Right renal pelvis (tissue), 4 donors: ENCODE results near the gene ACIN1. TPM values are rescaled to one million over a fixed set of nuclear protein-coding genes. Genes with fewer than 3 reads are reported as not detected.

Experiments
- DNase-seq, 4 donors: peaks; one replicate each; pipeline ENCODE4 v3.0.0-alpha.2; 2013; ENCODE audit warnings: low read depth in 4 of 4, low spot score in 3 of 4, missing footprints in 1 of 4
- polyA plus RNA-seq, 4 donors: library from polyadenylated mRNA; unstranded; fragments of 120-200 nt; gene quantifications; one replicate each; pipeline ENCODE4 v1.2.1, GENCODE V29; 2013; ENCODE audit not compliant: insufficient read length in 4 of 4

ACIN1 gene
- polyA plus RNA-seq, 4 donors = 218 to 267 (median 225) TPM

- no peak for DNase-seq
Measured at GRCh38 chr14:23047034-23047634, 47.8 kb downstream of the ACIN1 start.

GRCh38 chr14:23045419-23046357 is 49.2 kb downstream of the ACIN1 start:
- DNase-seq = no peak

- DNase-seq = no peak
Measured at GRCh38 chr14:23044840-23045239, 50.1 kb downstream of the ACIN1 start.

DNA sequence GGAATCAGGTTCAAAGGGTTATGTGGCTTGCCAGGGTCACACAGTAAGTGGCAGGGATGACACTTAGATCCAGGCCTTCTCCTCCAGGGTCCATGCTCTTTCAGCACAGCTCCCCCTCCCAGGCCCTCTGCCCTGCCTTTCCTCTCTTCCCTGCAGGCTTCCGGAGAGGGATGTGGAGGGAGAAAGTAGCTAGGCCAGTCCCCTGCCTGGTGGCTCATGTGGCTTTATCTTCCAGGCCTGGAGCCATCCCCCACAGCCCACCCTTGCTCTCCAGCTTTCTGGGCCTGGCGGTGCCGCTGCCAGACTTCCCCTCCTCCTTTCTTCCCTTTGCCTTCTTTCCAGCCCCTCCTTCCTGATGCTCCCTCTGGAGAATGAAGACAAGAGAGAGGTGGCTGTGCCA is 51.2 kb downstream of the ACIN1 start:
- DNase-seq = no peak

- DNase-seq = no peak
Measured at GRCh38 chr14:23043145-23043544, 51.8 kb downstream of the ACIN1 start.

DNA sequence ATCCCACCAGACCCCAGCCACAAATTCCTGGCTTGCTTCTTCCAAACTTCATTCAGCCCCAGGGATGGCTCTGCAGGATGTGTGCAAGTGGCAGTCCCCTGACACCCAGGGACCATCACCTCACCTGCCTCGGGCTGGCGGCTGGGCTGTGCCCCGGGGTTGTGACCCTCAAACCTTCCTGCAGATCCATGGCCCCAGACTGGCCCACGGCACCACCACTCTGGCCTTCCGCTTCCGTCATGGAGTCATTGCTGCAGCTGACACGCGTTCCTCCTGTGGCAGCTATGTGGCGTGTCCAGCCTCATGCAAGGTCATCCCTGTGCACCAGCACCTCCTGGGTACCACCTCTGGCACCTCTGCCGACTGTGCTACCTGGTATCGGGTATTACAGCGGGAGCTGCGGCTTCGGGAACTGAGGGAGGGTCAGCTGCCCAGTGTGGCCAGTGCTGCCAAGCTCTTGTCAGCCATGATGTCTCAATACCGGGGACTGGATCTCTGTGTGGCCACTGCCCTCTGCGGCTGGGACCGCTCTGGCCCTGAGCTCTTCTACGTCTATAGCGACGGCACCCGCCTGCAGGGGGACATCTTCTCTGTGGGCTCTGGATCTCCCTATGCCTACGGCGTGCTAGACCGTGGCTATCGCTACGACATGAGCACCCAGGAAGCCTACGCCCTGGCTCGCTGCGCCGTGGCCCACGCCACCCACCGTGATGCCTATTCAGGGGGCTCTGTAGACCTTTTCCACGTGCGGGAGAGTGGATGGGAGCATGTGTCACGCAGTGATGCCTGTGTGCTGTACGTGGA is 52.6 kb downstream of the ACIN1 start, which contains the start of gene PSMB11:
Gene PSMB11 (plus strand): TSS at position 51 of the 804 bp plus-strand sequence. CDS start 14 bp downstream, at position 65.
- no peak for DNase-seq

GRCh38 chr14:23041729-23042128 is 53.2 kb downstream of the ACIN1 start:
- DNase-seq = no peak

DNA sequence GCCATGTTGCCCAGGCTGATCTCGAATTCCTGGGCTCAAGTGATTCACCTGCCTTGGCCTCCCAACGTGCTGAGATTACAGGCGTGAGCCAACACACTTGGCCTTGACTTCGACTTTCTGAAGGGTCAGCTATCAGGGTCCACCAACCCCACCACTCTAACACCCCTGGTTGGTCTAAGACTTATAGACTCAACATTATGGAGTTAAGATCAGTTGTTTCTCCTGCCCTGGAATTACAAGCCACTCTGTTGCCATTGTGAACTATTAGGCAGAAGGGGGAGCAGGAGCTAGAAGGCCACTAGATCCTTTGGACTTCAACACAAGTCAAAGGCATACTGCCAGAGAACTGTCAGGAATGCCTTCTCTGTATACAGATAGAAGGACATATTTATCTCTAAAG is 54.8 kb downstream of the ACIN1 start:
- DNase-seq = no peak

DNA sequence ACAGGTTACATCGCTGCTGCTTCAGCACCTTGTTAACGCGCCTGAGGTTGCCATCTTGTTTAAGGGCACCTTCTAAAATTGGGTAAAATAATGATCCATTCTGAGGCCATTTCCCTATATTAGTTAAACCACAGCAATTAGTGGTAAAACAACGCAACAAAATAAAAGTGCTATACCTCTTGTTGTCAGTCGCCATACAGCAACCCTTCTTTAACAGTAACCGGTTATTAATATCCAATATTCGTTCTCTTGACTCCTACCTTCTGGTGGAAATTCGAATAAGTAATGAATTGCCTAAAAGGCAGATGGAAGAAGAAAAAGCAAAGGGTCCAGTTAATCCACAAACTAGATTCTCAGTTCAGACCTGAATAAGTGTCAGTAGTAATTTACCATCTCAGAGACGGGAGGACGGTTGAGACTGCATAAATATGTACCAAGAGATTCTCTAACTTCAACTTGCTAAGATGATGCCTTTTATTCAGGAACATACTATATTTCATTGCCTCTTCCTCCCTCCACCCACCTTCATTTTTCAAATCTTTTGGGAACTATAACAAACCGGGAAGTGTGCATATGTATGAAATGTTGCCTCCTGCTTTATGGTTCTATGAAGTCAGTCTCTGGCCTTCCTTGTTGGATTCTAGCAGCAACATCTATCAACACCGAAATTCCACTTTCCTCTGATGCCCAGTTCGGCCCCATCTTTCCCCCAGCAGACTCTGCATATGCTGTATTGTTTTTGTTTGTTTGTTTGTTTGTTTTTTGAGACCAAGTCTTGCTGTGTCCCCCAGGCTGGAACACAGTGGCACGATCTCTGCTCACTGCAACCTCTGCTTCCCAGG is 59.4 kb downstream of the ACIN1 start:
- no peak for DNase-seq

- peak; percentile 90 to 93 (median 92) for DNase-seq
Measured at GRCh38 chr14:23034498-23035302, 60.2 kb downstream of the ACIN1 start, which contains the start of gene PSMB5. PSMB5 (minus strand) TSS chr14:23034900; CDS start chr14:23034881, 19 bp downstream.

DNA sequence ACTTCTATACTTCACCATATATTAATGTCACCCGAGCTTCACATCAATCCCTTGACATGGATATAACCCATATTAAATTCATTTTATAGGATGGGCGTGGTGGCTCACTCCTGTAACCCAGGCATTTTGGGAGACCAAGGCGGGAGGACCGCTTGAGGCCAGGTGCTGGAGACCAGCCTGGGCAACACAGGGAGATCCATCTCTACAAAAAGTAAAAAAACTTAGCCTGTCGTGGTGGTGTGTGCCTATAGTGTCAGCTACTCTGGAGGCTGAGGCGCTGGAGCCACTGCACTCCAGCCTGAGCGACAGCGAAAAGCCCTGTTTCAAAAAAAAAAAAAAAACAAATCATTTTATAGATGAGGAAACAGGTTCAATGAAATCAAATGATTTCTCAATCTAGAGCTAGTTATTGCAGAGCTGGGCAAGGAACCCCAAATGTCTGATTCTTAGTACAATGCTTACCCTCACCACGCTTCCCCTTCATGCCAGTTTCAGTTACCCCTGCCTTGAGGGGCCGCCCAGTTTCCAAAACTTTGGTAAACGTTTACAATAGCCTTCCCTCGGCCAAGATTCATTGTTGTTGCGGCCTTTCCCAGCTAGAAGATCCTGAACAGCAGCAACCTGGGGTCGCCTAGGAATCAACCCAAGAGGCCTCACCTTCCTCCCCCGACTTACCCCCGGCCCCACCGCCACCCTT is 61.0 kb downstream of the ACIN1 start:
- no peak for DNase-seq

- no peak for DNase-seq
Measured at GRCh38 chr14:23033251-23033727, 61.6 kb downstream of the ACIN1 start.

DNA sequence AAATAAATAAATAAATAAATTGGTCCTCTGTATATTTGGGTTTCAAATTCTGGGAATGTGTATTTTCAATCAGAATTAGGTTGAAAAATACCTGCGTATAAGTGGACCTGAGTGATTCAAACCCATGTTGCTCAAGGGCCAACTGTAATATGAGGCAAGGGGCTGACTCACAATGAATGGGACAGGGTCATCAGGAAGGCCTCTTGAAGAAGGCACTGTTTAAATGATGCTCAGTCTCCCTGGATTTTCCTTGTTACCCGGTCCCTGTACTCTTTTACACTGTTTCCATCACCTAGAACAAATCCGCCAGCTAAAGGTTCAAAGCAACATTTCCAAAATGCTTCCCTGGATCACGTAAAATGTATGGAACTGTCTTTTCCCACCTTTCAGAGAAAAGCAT is 64.0 kb downstream of the ACIN1 start:
- no peak for DNase-seq

GRCh38 chr14:23028799-23029198 is 66.1 kb downstream of the ACIN1 start:
- DNase-seq = no peak

- peak in 1 of 4 donors; percentile 61 for DNase-seq
Measured at GRCh38 chr14:23025151-23025814, 69.7 kb downstream of the ACIN1 start.

GRCh38 chr14:23024612-23025075 is 70.3 kb downstream of the ACIN1 start:
- DNase-seq = no peak

DNA sequence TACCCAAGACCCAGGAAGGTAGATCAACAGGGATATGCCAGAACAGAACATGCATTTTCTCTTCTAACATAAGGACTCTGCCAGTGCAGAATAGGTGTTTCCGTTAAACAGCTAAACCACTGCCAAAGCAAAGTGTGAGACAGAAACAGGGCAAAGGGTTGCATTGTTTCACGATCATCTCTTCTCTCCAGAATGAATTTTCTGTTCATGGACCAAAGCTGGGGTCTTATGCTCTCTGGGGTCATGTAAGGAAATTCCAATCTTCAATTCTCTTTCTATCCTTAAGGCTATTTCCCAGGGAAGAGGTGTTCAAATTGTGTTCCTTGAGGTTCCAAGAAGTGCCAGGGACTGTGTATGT is 71.2 kb downstream of the ACIN1 start:
- no peak for DNase-seq
